KMS-11 (cell line): Measurements from ENCODE around the gene MEX3B.
"Not testable (repeated sequence)": the region's sequence is repeated elsewhere in the genome, so short reads cannot be mapped to it uniquely, and the experiment has no call there.

Experiments used
- H2AFZ ChIP-seq: fragments of 200-600 bp; sonication (generic); 2 replicates; pipeline ENCODE4 v1.6.1; 2016; ENCODE audit warnings: antibody characterized with exemption, mixed run types, low read depth
- H3K27ac ChIP-seq: fragments of 200-600 bp; sonication (generic); 2 replicates; pipeline ENCODE4 v1.6.1; 2016; ENCODE audit warnings: mild to moderate bottlenecking, mixed run types
- H3K27me3 ChIP-seq: fragments of 200-600 bp; sonication (generic); 2 replicates; pipeline ENCODE4 v1.6.1; 2017; ENCODE audit warnings: mild to moderate bottlenecking, low read depth, mixed run types, moderate library complexity; ENCODE audit not compliant: insufficient read depth
- H3K36me3 ChIP-seq: fragments of 200-600 bp; sonication (generic); 2 replicates; pipeline ENCODE4 v1.6.1; 2017; ENCODE audit warnings: mild to moderate bottlenecking, mixed run types; ENCODE audit not compliant: insufficient read depth
- H3K4me1 ChIP-seq: fragments of 200-600 bp; sonication (generic); 2 replicates; pipeline ENCODE4 v1.6.1; 2016; ENCODE audit warnings: mild to moderate bottlenecking, low read depth, mixed run types; ENCODE audit not compliant: poor library complexity, severe bottlenecking
- H3K4me2 ChIP-seq: fragments of 200-600 bp; sonication (generic); 2 replicates; pipeline ENCODE4 v1.7.0; 2016; ENCODE audit warnings: mild to moderate bottlenecking, mixed run types
- H3K4me3 ChIP-seq: fragments of 200-600 bp; sonication (generic); IDR thresholded peaks from 2 replicates; pipeline ENCODE4 v1.6.1; 2017; ENCODE audit warnings: low read depth, low read length, mixed read lengths; ENCODE audit not compliant: insufficient read depth
- H3K79me2 ChIP-seq: fragments of 200-600 bp; sonication (generic); 2 replicates; pipeline ENCODE4 v1.6.1; 2016; ENCODE audit warnings: low read depth, mixed run types; ENCODE audit not compliant: insufficient read depth
- H3K9ac ChIP-seq: fragments of 200-600 bp; sonication (generic); 2 replicates; pipeline ENCODE4 v1.6.1; 2016; ENCODE audit warnings: mild to moderate bottlenecking, mixed run types
- H4K20me1 ChIP-seq: fragments of 200-600 bp; sonication (generic); 2 replicates; pipeline ENCODE4 v1.6.1; 2016; ENCODE audit warnings: mild to moderate bottlenecking, mixed run types; ENCODE audit not compliant: insufficient read depth
- CTCF ChIP-seq: fragments of 200-600 bp; sonication (generic); conservative IDR thresholded peaks from 2 replicates; pipeline ENCODE4 v1.6.1; 2017; ENCODE audit warnings: low read depth, mild to moderate bottlenecking, antibody characterized with exemption, low read length, moderate library complexity, mixed read lengths

The MEX3B gene

GRCh38 chr15:82003916-82004315 lies 41.9 kb downstream of the MEX3B start:
- no peak overlapping the region for H3K27ac ChIP-seq
- H3K9ac ChIP-seq: no peak overlapping the region
- H2AFZ ChIP-seq: no peak overlapping the region
- H3K27me3 ChIP-seq: no peaks in the 10 kb centered on the region
- no peaks in the 10 kb centered on the region for H3K79me2 ChIP-seq
- no peaks in the 10 kb centered on the region for H3K36me3 ChIP-seq
- H3K4me3 ChIP-seq: no peak overlapping the region
- H4K20me1 ChIP-seq: no peaks in the 10 kb centered on the region
- H3K4me1 ChIP-seq: no peaks in the 10 kb centered on the region
- H3K4me2 ChIP-seq: no peak overlapping the region
- TF ChIP-seq CTCF: no peak

- H3K79me2 ChIP-seq, H3K9ac ChIP-seq, H4K20me1 ChIP-seq, H3K4me3 ChIP-seq, H3K27me3 ChIP-seq, H2AFZ ChIP-seq, H3K27ac ChIP-seq, H3K36me3 ChIP-seq, H3K4me2 ChIP-seq, H3K4me1 ChIP-seq: not testable (repeated sequence)
Observed at GRCh38 chr15:81995081-81995480, 50.7 kb downstream of the MEX3B start.

- no peaks in the 10 kb centered on the region for H3K79me2 ChIP-seq
- H3K4me3 ChIP-seq: no peak overlapping the region
- H4K20me1 ChIP-seq: no peaks in the 10 kb centered on the region
- no peaks in the 10 kb centered on the region for H3K36me3 ChIP-seq
- no peak overlapping the region for H3K9ac ChIP-seq
- no peak for TF ChIP-seq CTCF
- no peaks in the 10 kb centered on the region for H3K4me1 ChIP-seq
- H3K27ac ChIP-seq: no peak overlapping the region
- no peaks in the 10 kb centered on the region for H3K27me3 ChIP-seq
- no peak overlapping the region for H2AFZ ChIP-seq
- no peak overlapping the region for H3K4me2 ChIP-seq
Observed at GRCh38 chr15:81992523-81992922, 53.3 kb downstream of the MEX3B start.
